Colonic mucosa (tissue), 4 donors: ENCODE measurements around the gene ZSCAN21. TPM values are rescaled to one million over a fixed set of nuclear protein-coding genes. Genes with fewer than 3 reads are reported as not detected.
"Not testable (repeated sequence)": the region's sequence is repeated elsewhere in the genome, so short reads cannot be mapped to it uniquely, and the experiment has no call there.

Experiments
- DNase-seq: peaks from one replicate; pipeline ENCODE4 v3.0.0-alpha.2; 2020
- H3K27ac ChIP-seq: fragments of 200-600 bp; one replicate; pipeline ENCODE4 v1.8.0; 2021
- H3K27me3 ChIP-seq: fragments of 200-600 bp; one replicate; pipeline ENCODE4 v1.8.0; 2021
- H3K36me3 ChIP-seq: fragments of 200-600 bp; one replicate; pipeline ENCODE4 v1.8.0; 2021
- H3K4me1 ChIP-seq: fragments of 200-600 bp; one replicate; pipeline ENCODE4 v1.8.0; 2021; ENCODE audit warnings: mild to moderate bottlenecking
- H3K4me3 ChIP-seq: fragments of 200-600 bp; one replicate; pipeline ENCODE4 v1.8.0; 2021
- H3K9ac ChIP-seq, 2 donors: one replicate each; pipeline ENCODE4 v1.7.0; 2013; ENCODE audit warnings: control low read depth in 2 of 2, low read depth in 2 of 2, low read length in 2 of 2
- H3K9me3 ChIP-seq: fragments of 200-600 bp; one replicate; pipeline ENCODE4 v1.8.0; 2021
- intact Hi-C: fragments of 100-400 bp; cut with DNase I; formaldehyde crosslinking; loops from one replicate; pipeline ENCODE4 v1.14.1; 2022
- total RNA-seq, 2 donors: library from RNA; stranded (reverse); fragmentation: NEBNext Ultra II Directional in 1 of 2; extraction: Animal tissue kit (Norgen Biotek cat#: 25700) in 1 of 2; gene quantifications; one replicate each; pipeline ENCODE4 v1.2.1, GENCODE V29; 2021
- TF ChIP-seq, protein P1 (sequence below): fragments of 200-600 bp; IDR thresholded peaks from one replicate; pipeline ENCODE4 v1.8.0; 2022; ENCODE audit warnings: antibody characterized with exemption, mild to moderate bottlenecking
- donor health status: healthy.
- donor health status: DM: no; HTN: no; CAD: no.
- donor health status: DM: no; HTN: no; CAD: no.

The ZSCAN21 gene
- 1 to 10 TPM; 6.2 to 7.7 TPM for total RNA-seq

DNA sequence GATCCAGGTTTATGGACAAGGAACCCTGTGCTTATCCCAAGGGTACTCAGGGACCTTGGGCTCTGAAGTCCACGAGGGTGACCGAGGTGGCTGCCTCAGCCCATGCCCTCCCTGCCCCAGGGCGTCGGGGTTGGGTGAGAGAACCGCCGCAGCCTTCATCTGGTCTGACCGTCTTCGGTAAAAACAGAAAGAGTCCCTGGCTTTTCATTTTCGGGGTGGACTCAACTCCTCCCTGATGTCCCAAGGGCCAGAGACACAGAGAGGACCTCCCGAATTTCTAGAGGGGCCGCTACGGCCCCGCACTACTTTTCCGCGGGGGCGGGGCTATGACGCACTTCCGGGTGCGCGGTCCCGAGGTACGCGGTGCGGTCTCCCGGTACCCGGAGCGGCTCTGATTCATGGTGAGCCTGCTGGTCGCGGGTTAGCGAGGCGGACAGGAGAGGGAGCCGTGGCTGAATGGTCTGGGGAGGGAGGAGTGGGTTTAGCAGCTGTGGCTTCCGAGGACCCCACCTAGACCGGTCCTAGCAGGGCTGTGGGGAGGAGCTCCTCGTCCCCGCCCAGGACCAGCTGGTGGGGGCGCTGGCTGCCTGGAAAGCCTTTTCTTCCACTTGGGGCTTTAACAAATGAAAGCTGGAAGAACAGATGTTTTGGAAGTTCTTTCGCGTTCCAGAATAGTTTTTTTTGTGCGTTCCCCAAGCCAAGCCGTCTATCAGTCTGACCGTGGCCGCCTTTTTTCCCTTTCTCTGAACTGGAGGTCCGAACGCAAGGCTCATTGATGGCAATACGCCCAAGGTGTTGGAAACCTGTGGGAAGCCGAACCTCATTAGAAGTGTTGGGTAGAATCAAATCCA lies at the start of gene ZSCAN21:
ZSCAN21 (plus strand) TSS at position 334 of the 851 bp plus-strand sequence. CDS start 7,233 bp downstream, outside the sequence.
- TF ChIP-seq, protein P1, sequence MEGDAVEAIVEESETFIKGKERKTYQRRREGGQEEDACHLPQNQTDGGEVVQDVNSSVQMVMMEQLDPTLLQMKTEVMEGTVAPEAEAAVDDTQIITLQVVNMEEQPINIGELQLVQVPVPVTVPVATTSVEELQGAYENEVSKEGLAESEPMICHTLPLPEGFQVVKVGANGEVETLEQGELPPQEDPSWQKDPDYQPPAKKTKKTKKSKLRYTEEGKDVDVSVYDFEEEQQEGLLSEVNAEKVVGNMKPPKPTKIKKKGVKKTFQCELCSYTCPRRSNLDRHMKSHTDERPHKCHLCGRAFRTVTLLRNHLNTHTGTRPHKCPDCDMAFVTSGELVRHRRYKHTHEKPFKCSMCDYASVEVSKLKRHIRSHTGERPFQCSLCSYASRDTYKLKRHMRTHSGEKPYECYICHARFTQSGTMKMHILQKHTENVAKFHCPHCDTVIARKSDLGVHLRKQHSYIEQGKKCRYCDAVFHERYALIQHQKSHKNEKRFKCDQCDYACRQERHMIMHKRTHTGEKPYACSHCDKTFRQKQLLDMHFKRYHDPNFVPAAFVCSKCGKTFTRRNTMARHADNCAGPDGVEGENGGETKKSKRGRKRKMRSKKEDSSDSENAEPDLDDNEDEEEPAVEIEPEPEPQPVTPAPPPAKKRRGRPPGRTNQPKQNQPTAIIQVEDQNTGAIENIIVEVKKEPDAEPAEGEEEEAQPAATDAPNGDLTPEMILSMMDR, result no peak
- peak; percentile 84 for DNase-seq
- peak within 1 kb of the TSS; percentile 64 for H3K4me3 ChIP-seq
- peaks cover 5% of the 10 kb centered on the region for H3K4me1 ChIP-seq
- H3K36me3 ChIP-seq, result no peaks in the 10 kb centered on the region
- H3K27ac ChIP-seq, result peak within 1 kb of the TSS; percentile 90
- intact Hi-C loops, result loop anchor here (5.0 kb wide), 1 partner anchor 33 kb away; the partner anchor contains the start of gene ZNF3
- no peaks in the 10 kb centered on the region for H3K27me3 ChIP-seq
- no peaks in the 10 kb centered on the region for H3K9me3 ChIP-seq
- peak within 1 kb of the TSS; percentile 79 to 89 for H3K9ac ChIP-seq

DNA sequence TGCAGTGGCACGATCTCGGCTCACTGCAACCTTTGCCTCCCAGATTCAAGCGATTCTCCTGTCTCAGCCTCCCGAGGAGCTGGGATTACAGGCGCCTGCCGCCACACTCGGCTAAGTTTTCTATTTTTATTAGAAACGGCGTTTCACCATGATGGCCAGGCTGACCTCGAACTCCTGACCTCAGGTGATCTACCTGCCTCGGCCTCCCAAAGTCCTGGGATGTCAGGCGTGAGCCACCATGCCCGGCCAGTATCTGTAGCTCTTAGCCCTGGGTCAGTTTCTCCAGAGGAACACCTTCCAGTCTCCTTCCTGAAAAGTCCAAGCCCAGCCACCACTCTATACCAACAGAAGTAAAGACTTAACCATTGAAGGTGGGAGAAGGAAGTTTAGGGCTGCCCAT lies 49.3 kb upstream of the ZSCAN21 start:
- no peaks in the 10 kb centered on the region for H3K36me3 ChIP-seq
- H3K9ac ChIP-seq, result peak overlapping the region in 1 of 2 donors; percentile 51
- intact Hi-C loops, result no loop called here
- no peak overlapping the region for H3K4me3 ChIP-seq
- no peaks in the 10 kb centered on the region for H3K27me3 ChIP-seq
- TF ChIP-seq, protein P1, result no peak
- no peaks in the 10 kb centered on the region for H3K9me3 ChIP-seq
- DNase-seq, result no peak
- peak overlapping the region; percentile 53 for H3K27ac ChIP-seq
- H3K4me1 ChIP-seq, result no peaks in the 10 kb centered on the region

DNA sequence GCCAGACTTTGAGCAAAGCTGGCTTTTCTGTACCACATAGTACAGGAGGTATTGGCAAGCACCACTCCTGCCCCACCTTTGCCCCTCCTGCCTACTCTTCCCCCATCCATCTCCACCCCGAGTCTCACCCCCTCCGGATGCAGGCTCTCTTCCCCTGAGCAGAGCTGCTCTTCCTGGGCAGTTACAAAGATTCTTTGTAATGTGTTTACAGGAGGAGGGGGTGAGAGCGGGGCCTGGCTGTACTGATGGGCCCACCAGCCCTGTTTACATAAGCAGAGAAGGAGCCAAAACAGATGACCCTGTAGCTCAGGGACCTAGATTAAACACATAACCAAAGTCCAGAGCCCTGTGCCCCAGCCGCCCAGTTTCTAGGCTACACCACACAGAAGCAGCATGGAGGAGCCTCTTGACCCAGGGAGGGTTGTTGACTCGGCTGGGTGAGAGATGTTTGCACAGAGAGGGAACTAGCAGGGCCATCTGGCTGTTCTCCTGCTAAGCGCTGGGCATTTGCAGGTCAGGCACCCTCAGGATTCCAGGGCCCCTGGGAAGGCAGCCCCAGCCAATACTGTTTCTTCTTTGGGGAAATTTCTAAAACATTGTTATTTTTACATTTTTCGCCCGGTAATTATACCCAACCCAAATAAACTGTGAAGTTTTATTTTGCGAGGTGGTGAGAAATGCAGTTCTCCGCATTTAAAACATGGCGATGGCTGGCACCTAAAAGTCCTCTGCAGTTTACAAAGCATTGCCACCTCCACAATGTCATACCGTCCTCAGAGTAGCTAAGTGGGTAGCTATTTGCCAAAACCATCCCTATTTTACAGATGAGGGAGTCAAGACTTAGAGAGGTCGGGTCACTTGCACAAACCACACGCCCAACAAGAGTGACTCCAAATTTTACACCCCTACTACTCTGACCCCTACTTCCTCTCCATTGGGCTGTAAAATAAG lies 45.6 kb upstream of the ZSCAN21 start:
- peak; percentile 84 for DNase-seq

DNA sequence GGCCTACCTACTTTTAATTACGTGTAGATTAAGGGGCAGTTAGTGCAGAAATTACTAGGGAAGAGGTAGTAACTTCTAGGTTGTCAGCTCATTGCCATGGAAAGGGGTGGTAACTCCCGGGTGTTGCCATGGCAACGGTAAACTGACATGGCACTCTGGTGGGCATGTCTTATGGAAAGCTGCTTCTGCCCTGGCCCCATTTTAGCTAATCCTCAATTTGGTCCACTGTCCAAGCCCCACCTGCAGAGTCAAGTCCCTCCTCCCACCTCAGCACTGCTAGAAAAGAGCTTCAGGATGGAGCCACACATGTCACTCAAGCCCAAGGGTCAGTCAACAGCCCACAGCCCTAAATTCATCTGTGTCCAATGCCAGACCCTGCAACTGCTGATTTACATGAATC lies 41.7 kb upstream of the ZSCAN21 start:
- TF ChIP-seq, protein P1, result no peak
- H3K9me3 ChIP-seq, result no peaks in the 10 kb centered on the region
- no peak overlapping the region for H3K27ac ChIP-seq
- H3K4me1 ChIP-seq, result peaks cover 1% of the 10 kb centered on the region
- DNase-seq, result no peak
- intact Hi-C loops, result no loop called here
- H3K36me3 ChIP-seq, result no peaks in the 10 kb centered on the region
- H3K9ac ChIP-seq, result no peak overlapping the region
- H3K27me3 ChIP-seq, result no peaks in the 10 kb centered on the region
- no peak overlapping the region for H3K4me3 ChIP-seq

More for the DNA sequence above, 45.6 kb upstream of the ZSCAN21 start:
- no peak overlapping the region for H3K4me3 ChIP-seq
- H3K27ac ChIP-seq, result peak overlapping the region; percentile 65
- no peaks in the 10 kb centered on the region for H3K9me3 ChIP-seq
- TF ChIP-seq, protein P1, result no peak
- intact Hi-C loops, result no loop called here
- H3K27me3 ChIP-seq, result no peaks in the 10 kb centered on the region
- H3K9ac ChIP-seq, result peak overlapping the region; percentile 30 to 62
- H3K4me1 ChIP-seq, result no peaks in the 10 kb centered on the region
- H3K36me3 ChIP-seq, result no peaks in the 10 kb centered on the region

DNA sequence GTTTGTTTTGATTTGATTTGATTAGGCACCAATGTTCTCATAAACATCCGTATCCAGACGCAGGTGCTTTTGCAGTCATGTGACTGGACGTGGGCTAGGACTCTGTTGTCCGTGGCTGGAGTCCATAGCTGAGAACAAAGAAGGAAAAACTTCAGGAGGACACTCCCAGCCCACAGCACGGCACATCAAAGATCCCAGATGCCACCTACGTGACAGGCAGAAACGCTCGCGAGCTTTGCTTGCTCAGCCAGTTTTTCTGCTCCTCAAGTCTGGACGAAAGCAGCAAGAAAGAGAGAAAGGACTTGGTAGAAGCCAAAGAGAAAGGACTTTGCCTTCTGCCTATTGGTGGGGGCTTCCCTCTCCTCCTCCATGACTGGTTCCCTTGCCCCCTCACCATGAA lies 41.0 kb upstream of the ZSCAN21 start:
- intact Hi-C loops, result no loop called here

DNA sequence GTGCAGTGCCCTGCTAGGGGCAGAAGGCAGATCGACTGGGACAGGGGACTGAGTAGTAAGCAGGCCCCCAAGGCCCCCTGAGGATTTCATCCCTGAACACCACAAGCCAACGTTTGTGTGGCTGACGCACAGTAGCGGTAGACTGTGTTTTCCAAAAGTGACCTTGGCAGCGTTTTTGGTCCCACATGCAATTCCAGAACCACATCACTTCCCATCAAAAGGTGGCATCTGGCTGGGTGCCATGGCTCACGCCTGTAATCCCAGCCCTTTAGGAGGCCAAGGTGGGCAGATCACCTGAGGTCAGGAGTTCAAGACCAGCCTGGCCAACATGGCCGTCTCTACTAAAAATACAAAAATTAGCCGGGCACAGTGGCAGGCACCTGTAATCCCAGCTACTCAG lies 39.6 kb upstream of the ZSCAN21 start:
- H3K9ac ChIP-seq, H3K9me3 ChIP-seq, H3K36me3 ChIP-seq, DNase-seq, H3K4me3 ChIP-seq, H3K27me3 ChIP-seq, H3K27ac ChIP-seq, H3K4me1 ChIP-seq, intact Hi-C loops: not testable (repeated sequence)

More for the DNA sequence above, 41.0 kb upstream of the ZSCAN21 start:
- H3K4me3 ChIP-seq, result no peak overlapping the region
- no peaks in the 10 kb centered on the region for H3K27me3 ChIP-seq
- H3K4me1 ChIP-seq, result peaks cover 6% of the 10 kb centered on the region
- H3K36me3 ChIP-seq, result no peaks in the 10 kb centered on the region
- H3K27ac ChIP-seq, result peak overlapping the region; percentile 50
- peak; percentile 80 for DNase-seq
- TF ChIP-seq, protein P1, result no peak
- H3K9me3 ChIP-seq, result no peaks in the 10 kb centered on the region
- peak overlapping the region in 1 of 2 donors; percentile 46 for H3K9ac ChIP-seq
